Pulmonary artery endothelial cell (primary cell): ENCODE data around the gene ZNF813. TPM values are rescaled to one million over a fixed set of nuclear protein-coding genes. Genes with fewer than 3 reads are reported as not detected.
A peak's percentile ranks its signal among the peaks of the same experiment; 100 is the strongest.

Experiments
- DNase-seq: peaks from one replicate; pipeline ENCODE4 v3.0.0-alpha.2; 2011; ENCODE audit warnings: low read depth, low spot score
- total RNA-seq: library from RNA; depleted of rRNA; stranded (reverse); fragments of >200 nt; gene quantifications from 2 replicates; pipeline ENCODE4 v1.2.3, GENCODE V29; 2014

The ZNF813 gene
- total RNA-seq, 1 donor from 2014 or later: 3.0 TPM

DNA sequence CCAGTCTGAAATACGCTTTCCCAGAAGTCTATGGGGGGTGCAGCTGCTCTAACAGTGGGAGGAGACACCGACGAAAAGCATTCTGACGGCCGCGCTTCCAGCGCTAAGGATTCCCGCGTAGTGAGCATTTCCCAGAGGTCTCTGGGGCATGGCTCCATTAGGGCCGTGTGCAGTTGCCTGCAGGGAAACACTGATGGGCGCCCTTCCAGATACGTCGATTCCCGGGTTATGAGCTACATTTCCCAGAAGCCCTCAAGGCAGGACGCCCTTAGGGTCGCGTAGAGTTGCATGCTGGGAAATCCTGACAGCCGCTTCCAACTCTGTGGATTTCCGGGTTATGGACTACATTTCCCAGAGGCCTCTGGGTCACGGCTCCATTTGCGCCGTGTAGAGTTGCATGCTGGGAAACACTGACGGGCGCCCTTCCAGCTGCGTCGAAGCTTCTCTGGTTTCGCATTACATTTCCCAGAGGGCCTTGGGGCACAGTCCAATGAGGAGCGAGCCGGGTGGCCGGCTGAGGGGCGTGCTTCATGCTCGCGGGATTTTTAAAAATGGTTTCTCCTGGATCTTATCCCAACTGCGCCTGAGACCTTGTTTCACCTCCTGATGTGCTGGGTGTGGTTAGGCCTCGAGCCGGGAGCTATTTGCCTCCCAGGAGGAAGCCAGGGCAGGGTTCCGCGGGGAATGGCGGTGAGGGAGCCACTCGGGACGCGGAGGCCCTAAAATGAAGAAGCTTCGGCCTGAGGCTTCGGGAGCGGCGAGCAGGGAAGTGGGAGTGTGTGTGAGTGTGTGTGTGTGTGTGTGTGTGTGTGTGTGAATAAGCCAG, 53.2 kb downstream of the ZNF813 start:
- peak; percentile 97 for DNase-seq

DNA sequence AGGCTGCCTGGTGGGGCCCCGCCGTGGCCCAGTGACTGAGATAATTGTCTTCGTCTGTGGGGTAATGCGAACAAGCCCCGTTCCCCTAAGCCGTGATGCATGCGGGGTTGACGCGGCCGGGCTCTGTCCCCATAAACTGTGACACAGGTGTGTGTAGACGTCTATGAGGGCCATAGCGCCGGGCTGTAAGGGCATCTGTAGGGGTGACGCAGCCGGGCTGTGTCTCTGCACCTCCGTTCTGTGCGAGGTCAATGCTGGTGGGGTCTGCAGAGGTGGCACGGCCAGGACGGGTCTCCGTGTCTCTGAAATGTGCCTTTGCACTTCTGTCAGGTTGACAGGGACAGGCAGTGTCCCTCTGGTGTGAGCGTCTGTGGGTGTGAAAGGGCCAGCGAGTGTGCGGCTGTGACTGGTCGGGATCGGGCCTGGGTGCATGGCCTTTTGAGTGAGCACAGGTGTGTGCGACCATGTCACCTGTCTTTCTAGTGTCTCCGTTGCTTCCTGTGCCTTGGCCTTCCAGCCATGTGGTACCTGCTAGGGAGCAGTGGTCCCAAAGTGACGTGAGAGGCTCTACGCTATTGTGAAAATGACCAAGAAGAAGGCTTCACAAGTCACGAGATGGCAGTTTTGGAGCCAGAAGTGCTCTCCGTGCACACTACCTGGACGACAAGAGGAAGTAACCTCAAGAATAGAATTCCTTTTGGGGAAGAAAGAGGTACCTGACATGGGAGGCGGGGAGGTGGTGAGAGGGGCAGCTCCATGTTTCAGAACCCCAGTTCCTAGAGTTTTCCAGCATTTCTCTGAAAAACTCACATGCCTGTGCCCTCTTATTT, 54.1 kb downstream of the ZNF813 start:
- no peak for DNase-seq

DNA sequence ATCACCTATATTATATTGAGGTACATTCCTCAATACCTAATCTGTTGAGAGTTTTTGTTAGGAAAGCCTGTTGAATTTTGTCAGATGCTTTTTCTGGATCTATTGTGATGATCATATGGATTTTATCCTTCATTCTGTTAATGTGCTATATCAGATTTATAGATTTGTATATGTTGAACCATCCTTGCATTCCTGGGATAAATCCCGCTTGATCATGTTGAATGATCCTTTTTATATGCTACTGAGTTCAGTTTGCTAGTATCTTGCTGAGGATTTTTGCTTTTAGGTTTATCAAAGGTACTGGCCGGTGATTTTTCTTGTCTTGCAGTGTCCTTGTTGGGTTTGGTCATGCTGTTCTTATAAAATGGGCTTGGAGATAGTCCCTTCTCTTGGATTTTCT, 58.4 kb downstream of the ZNF813 start:
- DNase-seq: no peak

DNA sequence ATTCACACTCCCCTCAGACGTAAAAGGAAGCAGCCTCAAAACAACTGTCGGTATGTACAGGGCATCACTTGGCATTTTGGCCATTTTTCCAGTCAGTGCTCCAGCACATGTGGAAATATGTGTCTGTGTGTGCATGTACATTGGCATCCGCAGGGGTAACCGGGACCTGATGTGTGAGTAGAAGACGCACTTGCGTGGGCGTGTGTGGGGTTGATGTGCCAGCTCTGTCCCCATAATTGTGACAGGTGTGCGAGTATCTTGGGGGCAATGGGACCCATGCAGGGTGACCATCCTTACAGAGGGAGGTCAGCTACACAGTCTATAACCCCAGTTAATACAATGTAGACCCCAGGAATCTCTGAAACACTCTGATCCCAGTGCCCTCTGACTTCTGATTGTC, 63.1 kb downstream of the ZNF813 start:
- no peak for DNase-seq

DNA sequence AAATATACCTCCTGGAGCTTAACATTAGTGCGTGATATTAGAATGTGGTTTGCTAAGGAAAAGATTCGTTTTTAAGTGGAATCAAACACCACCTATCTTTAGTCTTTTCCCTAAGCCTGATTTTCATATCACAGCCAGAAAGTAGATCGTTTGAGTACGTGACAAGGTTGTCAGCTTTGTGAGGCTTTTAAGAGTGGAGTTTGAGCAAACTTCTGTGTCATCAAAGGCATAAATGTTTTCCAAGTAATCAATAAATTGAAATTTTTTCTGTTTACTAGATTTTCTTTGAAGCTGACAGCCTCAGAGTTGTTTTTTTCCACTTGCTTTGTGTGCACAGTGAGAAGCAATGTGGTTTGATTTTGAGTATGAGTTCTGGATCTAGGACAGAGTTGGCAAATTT, 63.9 kb downstream of the ZNF813 start:
- no peak for DNase-seq

DNA sequence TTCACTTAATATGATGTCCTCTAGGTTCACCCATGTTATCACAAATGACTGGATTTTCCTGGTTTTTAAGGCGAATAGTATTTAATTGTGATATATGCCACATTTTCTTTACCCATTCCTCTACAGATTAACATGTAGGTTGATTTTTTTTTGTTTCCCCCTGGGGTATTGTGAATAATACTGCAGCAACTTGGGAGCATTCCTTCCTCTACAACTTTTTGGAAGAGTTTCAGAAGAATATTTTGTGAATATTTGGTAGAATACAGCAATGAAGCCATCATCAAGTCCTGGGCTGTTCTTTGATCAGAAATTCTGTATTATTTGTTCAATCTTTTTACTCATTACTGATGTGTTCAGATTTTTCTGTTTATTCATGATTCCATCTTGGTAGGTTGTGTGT, 64.8 kb downstream of the ZNF813 start:
- no peak for DNase-seq

DNA sequence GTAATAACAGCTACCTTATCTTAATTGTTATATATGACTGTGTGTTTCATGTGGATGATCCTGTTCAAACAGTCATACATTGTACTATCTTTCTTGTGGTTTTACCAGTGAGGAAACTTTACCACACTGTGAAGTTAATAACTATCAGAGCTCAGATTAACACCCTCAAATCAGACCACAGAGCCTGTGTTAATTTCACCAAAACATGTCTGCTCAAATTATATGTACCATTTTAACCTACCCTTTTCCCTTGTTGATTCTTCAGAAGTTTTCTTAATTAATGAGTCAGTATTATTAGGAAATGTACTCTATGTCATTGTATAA, 68.7 kb downstream of the ZNF813 start:
- DNase-seq: no peak

DNA sequence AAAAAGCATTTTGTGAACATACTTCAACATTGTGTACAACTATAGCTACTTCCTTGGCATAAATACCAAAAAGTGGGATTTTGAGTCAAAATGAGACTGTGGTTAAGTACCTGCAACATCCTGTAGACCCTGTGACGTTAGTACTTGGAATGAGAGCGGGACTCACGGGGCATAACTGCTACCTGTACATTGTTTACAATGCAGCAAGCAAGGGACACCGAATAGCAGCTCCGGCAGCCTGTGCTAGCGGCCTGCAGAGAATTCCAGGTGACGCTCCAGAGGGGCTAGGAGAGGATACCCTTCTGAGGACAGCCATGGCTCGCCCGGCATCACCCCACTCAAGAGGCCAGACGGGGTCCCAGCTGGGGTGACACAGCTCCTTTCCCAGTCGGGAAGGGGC, 69.6 kb downstream of the ZNF813 start:
- DNase-seq: no peak

DNA sequence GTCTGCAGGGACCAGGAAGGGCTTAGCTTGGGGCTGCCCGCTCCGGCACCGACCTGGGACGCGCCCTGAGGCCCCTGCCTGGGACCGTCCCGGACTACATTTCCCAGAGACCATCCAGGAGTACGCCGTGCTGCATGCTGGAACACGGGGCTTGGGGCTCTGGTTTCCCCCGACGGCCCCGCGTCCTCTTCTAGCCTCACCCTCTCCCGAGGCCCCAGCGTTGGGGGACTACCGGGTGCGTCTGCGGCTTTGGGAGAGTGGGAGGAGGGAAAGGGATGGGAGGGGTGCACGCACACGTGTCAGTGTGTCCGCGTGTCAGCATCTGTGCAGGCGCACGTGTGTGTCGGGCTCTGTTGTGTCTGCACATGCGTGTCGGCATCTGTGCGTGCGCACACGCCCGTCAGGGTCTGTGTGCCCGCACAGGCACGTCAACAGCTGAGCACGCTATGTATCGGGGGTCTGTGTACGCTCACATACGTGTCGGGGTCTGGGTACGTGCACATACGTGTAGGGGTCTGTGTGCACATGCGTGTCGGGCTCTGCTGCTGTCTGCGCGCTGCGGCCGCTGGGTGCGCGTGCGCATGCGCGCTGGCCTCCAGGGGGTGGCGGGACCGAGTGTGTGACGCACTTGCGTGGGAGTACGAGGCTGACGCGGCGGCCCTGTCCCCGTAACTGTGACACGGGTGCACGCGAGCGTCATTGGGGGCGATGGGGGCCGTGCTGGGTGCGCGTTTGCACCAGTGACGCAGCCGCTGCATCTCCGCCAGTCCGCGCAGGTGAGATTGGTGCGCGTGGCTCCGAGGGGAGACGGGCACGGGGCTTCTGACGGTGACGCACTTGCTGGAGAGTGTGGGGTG, 70.2 kb downstream of the ZNF813 start, which contains the start of gene ZNF331:
Gene ZNF331 (plus strand): TSS at position 625 of the 857 bp plus-strand sequence. CDS start 31,232 bp downstream, outside the sequence.
- no peak for DNase-seq

DNA sequence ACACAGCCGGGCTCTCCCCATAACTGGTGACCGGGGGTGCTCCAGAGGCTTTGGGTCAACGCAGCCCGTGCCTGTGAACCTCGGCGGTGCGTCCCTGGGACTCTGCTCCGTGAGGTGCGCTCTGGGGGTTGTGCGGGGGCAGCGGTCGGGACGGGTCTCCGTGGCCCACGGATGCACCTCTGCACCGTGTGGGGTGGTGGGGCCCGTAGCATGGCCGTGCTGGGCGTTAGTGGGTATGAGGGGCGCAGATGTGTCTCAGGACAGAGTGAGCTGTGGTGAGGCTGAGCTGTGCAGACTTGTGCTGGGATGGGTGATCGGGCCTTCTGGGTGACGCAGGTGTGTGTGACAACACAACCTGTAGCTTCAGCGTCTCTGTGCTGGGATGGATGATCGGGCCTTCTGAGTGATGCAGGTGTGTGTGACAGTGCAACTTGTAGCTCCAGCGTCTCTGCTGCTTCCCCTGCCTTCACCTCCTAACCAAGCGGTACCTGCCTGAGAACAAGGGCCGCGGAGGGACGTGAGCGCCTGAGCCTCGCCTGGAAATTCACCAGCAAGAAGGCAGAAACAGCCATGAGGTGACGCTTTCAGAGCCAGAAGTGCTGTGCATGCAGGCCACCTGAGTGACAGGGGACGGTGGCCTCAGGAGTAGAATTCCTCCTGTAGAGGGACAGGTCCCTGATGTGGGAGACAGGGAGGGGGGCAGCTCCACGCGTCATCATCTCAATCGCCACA, 71.0 kb downstream of the ZNF813 start:
- DNase-seq: no peak

DNA sequence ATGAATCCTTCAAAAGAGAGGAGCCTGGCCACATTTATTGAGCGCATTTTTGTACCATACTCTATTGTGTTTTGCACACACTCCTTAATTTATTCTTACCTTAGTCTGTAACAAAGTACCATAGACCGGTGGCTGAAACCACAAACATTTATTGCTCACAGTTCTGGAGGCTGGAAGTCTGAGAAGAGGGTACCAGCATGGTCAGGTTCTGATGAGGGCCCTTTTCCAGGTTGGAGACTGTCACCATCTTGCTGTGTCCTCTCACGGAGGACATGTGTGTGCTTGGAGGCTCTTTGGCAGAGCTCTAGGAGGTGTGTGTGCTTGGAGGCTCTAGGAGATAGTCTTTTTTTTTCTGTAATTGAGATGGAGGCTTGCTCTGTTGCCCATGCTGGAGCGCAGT, 72.6 kb downstream of the ZNF813 start:
- no peak for DNase-seq

DNA sequence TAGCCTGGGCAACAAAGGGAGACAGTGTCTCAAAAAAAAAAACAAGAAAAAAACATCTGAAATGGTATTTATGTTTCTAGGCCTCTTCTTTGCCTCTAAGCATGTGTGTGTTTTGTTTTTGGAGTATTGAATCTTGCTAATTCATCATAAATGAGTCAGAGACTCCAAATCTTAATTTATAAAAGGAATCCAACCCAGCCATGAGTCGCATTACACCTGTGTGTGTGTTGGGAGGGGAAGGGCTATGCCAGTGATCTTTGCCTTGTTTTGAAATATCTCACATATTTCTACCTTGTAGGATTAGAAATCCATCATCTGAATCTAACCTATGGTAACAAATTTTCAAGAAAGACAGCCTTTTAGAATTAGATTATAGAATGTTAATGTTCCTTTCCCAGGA, 74.4 kb downstream of the ZNF813 start:
- no peak for DNase-seq

DNA sequence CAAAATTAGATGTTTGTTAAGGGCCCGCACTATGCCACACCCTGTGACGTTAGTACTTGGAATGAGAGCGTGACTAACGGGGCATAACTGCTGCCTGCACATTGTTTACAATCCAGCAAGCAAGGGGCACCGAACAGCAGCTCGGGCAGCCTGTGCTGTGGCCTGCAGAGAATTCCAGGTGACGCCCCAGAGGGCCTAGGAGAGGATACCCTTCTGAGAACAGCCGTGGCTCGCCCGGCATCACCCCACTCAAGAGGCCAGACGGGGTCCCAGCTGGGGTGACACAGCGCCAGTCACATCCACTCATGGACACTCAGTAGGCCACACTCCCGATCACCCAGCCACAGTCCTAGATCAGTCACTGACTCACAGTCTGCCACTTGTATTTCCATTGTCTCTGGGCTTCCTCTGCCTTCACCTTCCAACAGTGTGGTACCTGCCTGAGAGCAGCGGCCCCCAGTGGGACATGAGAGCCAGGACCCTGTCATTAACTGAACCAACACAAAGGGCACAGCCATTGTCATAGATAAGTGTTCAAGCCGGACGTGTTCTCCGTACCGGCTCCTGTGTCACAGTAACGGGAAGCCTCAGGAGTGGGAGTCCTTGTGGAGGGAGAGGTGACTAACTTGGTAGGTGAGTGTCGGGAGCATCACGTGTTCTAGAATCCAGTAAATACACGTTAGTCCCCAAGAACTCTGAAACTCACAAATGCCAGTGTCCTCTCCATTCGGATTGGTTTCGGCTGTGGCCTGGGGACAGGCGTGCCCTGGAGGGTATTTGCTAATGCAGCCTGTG, 77.9 kb downstream of the ZNF813 start:
- DNase-seq: no peak

Other genes with a start within 250 kb of the ZNF813 start
- 17.2 and 17.8 TPM in 2 replicates for gene ZNF677, start 212.9 kb upstream of the ZNF813 start, total RNA-seq
- gene VN1R2, start 209.4 kb upstream of the ZNF813 start, total RNA-seq: not detected in 2 replicates
- gene VN1R4, start 200.0 kb upstream of the ZNF813 start, total RNA-seq: not detected in 2 replicates
- gene ZNF845, start 134.0 kb upstream of the ZNF813 start, total RNA-seq: 7.1 and 13.2 TPM in 2 replicates
- 6.0 and 8.1 TPM in 2 replicates for gene ZNF525, start 102.0 kb upstream of the ZNF813 start, total RNA-seq
- gene ZNF765, start 72.6 kb upstream of the ZNF813 start, total RNA-seq: 10.1 and 15.1 TPM in 2 replicates
- 8.2 and 10.6 TPM in 2 replicates for gene ZNF761, start 35.7 kb upstream of the ZNF813 start, total RNA-seq
- gene ZNF331, start 70.4 kb downstream of the ZNF813 start, total RNA-seq: 4.1 and 8.5 TPM in 2 replicates
- not detected in 2 replicates for gene DPRX, start 164.3 kb downstream of the ZNF813 start, total RNA-seq